GM18502 (cell line): Measurements from ENCODE around the gene SHC1.
A peak's percentile ranks its signal among the peaks of the same experiment; 100 is the strongest.
"Not testable (repeated sequence)": the region's sequence is repeated elsewhere in the genome, so short reads cannot be mapped to it uniquely, and the experiment has no call there.

ENCODE experiments used
- ATAC-seq: cut with Tn5 transposase; IDR thresholded peaks from one replicate; pipeline ENCODE4 v1.9.1; 2021; ENCODE audit warnings: mild to moderate bottlenecking; ENCODE audit not compliant: unreplicated experiment, poor library complexity

SHC1 gene

DNA sequence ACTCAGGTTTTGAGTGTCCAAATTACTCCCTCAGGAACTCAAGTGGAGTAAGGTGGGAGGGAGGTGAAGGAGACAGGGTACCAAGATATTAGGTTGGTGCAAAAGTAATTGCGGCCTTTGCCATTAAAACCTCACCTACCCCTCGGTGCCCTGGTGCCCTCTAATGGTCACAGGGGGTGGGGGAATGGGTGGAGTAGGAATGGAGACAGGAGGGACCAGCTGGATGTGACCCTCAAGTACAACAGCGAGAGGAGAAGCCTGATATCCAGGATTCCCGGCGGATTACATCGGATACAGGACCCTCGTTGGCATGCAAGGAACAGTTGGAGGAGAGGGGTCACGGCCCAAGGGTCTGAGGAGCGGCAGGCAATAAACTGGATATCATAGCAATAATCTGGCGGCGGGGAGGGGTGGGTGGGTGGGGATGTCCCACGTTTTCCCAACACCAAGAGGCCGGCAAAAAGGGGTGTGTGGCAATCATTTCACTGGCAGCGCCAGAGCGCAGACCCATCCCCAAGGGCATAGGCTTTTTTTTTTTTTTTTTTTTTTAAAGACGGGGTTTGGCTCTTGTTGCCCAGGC lies 27.7 kb upstream of the SHC1 start:
- no peak for ATAC-seq

DNA sequence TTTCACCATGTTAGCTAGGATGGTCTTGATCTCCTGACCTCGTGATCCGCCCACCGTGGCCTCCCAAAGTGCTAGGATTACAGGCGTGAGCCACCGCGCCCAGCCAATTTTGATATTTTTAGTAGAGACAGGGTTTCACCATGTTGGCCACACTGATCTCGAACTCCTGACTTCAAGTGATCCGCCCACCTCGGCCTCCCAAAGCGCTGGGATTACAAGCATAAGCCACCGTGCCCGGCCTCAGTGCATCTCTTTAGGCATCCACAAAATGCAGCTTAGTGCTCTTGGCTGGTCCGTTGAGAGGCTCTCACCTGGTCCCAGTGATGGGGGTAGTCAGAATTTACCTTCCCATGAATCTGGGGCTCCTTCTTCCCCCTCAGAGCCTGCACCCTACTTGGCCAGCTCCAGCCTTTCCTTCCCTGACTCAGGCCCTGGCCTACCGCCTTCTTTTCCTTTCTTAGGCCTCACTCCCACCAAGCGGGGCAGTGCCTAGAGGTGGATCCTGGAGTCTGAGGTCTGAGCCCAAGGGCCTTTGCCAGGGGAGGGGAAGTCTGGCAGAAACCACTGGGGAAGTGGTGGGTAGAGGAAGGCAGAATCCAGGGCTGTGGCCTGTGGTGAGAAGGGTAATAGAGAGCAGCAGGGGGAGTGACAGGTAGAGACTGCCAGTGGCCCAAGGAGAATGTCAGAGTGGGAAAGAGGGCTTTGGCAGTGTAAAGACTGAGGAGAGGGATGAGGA lies 26.6 kb upstream of the SHC1 start:
- ATAC-seq = no peak

DNA sequence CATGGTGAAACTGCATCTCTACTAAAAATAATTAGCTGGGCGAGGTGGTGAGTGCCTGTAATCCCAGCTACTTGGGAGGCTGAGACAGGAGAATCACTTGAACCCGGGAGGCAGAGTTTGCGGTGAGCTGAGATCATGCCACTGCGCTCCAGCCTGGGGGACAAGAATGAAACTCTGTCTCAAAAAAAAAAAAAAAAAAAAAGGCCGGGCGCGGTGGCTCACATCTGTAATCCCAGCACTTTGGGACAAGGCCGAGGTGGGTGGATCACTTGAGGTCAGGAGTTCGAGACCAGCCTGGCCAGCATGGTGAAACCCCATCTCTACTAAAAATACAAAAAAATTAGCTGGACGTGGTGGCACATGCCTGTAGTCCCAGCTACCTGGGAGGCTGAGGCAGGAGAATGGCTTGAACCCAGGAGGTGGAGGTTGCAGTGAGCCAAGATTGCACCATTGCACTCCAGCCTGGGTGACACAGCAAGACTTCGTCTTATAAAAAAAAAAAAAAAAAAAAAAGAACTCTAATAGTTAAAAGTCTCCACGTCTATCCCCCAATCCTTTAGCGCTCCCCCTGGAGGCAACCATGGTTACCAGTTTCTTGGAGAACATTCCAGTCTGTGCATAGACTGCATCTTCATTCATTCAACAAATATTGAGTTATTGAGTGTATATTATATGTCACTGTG lies 24.9 kb upstream of the SHC1 start:
- ATAC-seq = not testable (repeated sequence)

DNA sequence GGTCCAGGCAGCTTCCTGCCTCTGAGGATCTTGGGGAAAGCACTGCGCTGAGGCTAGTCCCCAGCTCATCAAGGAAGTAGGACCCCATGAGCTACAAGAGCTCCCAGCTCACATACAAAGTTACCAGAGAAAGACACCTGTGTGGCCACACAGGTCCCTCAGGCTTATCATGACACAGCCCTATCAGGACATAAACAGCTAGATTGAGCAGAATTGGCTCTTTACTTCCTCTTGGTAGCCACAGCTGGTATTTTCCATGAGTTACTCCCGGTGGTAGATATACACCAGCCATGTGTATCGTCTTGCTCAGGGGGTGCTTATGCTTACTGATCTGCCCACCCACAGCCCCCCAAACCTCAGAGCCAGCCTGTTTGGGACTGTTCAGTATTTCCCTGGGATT lies 24.0 kb upstream of the SHC1 start:
- no peak for ATAC-seq

- ATAC-seq = no peak
Observed at GRCh38 chr1:154994269-154994587, 23.7 kb upstream of the SHC1 start.

DNA sequence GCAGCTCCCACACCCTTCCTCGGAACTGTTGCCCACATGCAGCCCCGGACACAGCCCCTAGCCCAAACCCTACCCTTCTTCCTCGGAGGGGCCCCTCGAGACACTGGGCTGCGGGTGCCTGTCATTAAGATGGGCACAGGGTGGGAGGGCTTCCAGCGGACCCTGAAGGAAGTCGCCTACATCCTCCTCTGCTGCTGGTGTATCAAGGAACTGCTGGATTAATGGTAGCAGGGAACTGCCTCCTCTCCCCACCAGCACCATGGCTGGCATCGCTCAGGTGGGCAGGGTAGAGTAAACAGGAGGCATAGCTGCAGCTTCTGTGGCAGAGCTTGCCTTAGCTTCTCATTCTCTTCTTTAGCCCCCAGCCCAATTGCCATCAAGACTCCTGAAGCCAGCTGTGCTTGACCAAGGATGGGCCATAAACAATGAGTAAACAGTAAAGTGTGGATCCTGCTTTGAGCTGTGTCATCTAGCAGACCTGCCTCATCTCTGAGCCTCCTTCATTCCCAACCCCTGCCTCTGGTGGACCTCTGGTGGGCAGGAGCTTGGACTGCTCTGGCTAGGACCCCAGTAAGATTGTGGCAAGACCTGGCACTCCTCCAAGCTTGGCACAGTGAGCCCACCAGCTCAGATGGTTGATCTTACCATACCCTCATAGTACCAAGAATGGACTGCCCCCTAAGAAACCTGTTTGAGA lies 23.2 kb upstream of the SHC1 start, which contains the start of gene LENEP:
LENEP (plus strand) TSS at position 15 of the 697 bp plus-strand sequence; CDS start at position 37, 22 bp downstream.
- ATAC-seq = no peak

DNA sequence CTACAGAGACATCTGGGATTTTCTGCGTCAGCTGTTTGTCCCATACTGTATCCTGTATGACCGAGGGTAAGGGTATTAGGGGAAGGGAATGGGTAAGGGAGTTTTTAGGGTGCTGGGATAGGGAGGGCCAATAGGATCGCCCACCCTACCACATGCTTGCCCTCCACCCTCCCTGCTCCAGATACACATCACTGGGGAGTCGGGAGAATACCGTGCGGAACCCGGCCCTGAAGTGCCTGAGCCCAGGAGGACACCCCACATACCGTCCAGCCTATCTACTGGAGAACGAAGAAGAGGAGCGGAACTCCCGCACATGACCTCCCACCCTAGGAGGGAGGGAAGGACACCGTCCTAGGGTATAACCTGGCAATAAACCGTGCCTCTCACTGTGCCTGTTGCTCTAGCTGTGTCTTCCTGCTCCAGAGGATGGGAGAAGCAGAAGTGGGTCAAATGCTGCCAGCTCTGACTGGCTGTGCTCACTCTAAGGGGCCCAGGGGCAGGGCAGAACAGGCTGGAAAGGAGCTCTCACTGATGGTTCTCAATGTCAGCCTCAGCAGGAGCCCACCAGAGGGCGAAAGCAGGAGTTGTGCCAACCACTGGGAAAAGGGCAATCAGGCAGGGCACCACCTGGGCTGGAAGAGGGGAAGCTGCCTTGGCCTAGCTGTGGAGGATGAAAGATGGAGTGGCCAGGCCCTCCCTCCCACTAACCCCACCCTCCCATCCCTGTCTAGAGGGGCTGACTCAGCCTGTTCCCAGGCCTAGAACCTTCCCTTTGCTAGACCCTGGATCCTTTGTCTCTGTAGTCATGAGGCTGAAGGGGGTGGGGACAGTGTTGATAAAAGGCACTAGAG lies 22.4 kb upstream of the SHC1 start:
- ATAC-seq = no peak

- ATAC-seq = no peak
Observed at GRCh38 chr1:154990276-154990675, 19.7 kb upstream of the SHC1 start.

DNA sequence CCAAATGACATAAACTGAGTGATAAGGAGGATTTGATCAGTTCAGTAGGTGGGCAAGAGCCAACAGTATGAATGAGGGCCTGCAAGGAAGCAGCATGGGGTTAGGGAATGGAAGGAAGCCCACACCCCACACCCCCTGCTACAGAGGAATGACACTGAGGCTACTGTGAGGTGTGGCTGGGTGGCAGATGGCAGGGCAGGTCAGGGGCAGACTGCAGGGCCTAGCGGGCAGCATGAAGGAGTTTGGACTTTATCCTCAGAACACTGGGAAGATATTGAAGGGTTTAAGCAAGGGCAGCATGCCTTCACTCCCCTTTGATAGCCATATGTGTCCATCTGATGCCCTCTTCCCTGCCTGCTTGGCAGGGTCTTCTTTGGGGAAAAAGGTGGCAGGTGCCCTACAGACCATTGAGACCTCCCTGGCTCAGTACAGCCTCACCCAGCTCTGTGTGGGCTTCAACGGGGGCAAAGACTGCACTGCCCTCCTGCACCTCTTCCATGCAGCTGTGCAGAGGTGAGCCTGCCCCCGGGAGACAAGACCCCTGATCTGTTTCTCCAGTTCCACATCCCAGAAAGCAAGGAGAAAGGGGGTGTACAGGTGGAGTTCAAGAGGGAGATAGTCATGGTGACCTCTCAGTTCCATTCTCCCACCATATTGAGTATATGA lies 18.8 kb upstream of the SHC1 start:
- ATAC-seq = no peak

DNA sequence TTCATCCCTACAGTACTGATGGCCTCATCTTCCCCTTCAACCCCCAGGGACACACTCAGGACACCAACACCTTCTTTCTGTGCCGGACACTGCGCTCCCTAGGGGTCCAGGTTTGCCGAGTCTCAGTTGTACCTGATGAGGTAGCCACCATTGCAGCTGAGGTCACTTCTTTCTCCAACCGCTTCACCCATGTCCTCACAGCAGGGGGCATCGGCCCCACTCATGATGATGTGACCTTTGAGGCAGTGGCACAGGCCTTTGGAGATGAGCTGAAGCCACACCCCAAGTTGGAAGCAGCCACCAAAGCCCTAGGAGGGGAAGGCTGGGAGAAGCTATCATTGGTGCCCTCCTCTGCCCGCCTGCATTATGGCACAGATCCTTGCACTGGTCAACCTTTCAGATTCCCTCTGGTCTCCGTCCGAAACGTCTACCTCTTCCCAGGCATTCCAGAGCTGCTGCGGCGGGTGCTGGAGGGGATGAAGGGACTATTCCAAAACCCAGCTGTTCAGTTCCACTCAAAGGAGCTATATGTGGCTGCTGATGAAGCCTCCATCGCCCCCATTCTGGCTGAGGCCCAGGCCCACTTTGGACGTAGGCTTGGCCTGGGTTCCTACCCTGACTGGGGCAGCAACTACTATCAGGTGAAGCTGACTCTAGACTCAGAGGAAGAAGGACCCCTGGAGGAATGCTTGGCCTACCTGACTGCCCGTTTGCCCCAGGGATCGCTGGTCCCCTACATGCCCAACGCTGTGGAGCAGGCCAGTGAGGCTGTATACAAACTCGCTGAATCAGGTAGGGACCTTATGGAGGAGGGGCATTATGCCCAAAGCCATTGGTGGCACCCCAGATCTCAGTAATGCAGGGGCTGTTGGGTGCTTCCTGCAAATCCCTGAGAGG lies 17.8 kb upstream of the SHC1 start:
- no peak for ATAC-seq

DNA sequence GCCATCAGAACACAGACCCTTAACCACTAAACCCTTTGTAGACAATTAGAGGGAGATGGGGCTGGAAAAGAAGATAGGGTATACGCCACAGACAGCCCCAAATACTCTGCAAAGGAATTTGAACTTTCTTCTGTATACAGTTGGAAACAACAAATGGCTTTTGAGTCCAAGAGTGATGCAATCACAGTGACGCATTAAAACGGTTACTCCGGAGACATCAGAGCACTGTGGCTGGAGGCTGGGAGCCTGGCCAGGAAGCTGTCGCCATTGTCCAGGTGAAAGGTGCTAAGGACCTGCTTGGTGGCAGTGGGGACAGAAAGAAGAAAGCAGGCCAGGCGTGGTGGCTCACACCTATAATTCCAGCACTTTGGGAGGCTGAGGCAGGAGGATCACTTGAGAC lies 16.8 kb upstream of the SHC1 start:
- no peak for ATAC-seq

GRCh38 chr1:154986736-154987135 lies 16.2 kb upstream of the SHC1 start:
- not testable (repeated sequence) for ATAC-seq

DNA sequence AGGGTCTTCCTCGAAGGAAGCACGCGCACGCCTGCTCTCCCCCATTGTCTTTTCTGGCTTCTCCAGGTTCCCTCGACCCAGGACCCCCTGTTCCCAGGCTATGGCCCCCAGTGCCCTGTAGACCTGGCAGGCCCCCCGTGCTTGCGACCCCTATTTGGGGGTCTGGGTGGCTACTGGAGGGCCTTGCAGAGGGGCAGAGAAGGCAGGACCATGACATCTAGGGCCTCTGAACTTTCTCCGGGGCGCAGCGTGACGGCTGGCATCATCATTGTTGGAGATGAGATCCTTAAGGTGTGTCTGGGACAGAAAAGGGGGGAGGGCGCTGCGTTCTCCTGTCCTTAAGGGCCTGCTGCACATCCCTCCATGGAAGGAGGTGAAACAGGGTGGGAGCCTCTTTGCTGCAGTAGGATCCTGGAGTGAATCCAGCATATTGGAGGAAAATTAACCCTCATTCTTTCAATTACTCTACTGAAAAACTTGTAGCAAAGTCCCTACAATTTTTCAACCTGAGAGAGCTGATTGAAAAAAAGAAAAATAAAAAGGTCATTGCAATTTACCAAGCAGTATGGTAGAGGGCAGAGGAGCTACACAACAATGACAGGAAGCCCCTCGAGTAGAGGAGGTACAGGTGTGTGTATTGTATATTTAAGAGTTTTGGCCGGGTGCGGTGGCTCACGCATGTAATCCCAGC lies 13.4 kb upstream of the SHC1 start:
- no peak for ATAC-seq

DNA sequence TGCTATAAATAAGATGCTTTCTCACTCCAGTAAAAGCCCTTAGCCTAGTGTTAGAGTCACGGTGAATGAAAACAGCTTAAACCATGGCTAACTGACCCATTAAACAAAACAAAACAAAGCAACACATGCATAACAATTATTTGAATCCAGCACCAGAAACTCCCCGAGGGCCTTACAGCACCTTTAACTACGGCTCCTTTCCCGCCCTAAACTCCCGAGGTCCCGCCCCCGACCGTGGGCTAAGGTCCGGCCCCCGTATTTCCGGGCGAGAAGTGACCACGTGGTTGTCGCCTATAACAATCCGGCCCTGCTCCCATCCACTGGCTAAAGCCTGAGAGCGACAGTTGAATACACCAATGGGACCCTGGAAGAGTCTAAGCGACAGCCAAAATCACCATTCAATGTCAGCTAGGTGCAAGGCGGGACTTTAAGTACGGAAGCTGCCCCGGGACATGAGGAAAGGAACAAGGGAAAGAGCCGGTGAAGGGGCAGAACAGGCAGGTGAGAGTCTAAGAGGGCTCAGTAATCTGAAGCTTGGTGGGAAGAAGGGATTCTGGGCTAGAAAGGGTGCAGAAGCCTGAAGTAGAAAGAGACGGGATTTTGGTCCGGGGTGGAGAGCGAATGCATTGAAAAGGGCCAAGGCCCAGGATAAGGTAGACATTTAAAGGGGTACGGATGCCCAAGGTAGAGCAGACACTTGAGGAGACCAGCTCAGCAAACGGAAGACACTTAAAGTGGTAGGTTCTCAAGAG lies 12.5 kb upstream of the SHC1 start, which contains the start of gene FLAD1:
FLAD1 (plus strand) TSS at position 448 of the 752 bp plus-strand sequence. CDS start 351 bp downstream, outside the sequence.
- peak; percentile 98 for ATAC-seq

DNA sequence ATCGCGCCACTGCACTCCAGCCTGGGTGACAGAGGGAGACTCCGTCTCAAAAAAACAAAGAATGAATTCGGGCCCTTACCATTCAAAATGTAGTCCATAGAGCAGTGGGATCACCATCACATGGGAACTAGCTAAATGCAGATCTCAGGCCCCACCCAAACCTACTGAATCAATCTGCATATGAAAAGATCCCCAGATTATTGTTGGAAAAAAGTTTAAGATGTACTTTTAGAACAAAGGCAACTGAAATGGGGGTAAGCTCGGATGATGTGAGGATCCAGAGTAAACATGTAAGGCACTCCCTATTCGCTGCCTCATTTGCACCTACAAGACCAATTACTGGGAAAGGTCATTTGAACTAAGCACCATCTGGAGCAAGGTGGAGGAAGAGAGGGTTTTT lies 11.8 kb upstream of the SHC1 start:
- no peak for ATAC-seq

- no peak for ATAC-seq
Observed at GRCh38 chr1:154978360-154978759, 7.8 kb upstream of the SHC1 start.

- ATAC-seq = not testable (repeated sequence)
Observed at GRCh38 chr1:154977762-154978161, 7.2 kb upstream of the SHC1 start.
